ENCODE measurements around the gene MYO3B.
A peak's percentile ranks its signal among the peaks of the same experiment; 100 is the strongest.

The MYO3B gene

GRCh38 chr2:170291474-170291873, 113.5 kb downstream of the MYO3B start:
- TF ChIP-seq ZNF585B (tag by site-specific recombination; IDR thresholded peaks at IDR 0.05) = no peak
- TF ChIP-seq SETDB1 (IDR thresholded peaks at IDR 0.05; ENCODE audit: insufficient read length, low read length) = peak; percentile 98
- Histone ChIP-seq H3K36me3 (ENCODE audit: control insufficient read depth in 2 of 2, insufficient read depth in 1 of 2, low read length in 2 of 2) (no peaks in the 10 kb centered on the region), H3K4me1 (ENCODE audit: control insufficient read depth, insufficient read depth, low read length) (no peaks in the 10 kb centered on the region), H3K9me3 (ENCODE audit: control insufficient read depth, insufficient read depth, low read depth, low read length) (no peaks in the 10 kb centered on the region), H3K27ac (ENCODE audit: extremely low read depth, low read depth, low read length) (no peak overlapping the region), H3K4me3 (ENCODE audit: low read depth, low read length) (no peak overlapping the region)
- POLR2A ChIA-PET = interaction anchor here (0.6 kb wide), 1 partner anchor 678 kb away, joined by 3 read pairs; no protein-coding TSS in a partner anchor
- CTCF ChIA-PET = no interaction called here

DNA sequence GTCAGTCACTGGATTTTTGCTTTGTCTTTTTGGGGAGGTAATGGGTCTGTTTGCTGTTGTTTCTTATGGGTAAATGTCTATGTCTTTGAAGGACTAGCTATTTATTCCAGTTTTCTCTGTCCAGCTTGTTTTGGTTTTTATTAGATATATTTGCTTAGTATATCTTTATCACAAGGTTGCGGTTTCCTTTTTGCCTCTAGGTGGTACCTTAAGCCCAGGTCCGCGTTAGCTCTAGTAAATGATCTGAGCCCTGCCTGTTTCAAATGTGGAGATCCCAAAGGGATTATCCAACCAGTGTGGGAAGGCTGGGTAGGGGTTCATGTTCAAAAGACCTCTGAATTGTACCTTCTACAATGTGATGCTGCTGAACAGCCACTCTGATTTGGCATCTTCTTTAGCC, 114.5 kb downstream of the MYO3B start:
- H3K9me3 ChIP-seq (ENCODE audit: control insufficient read depth, insufficient read depth, low read depth, low read length) = no peaks in the 10 kb centered on the region
- H3K4me3 ChIP-seq (ENCODE audit: low read depth, low read length) = no peak overlapping the region
- no peak overlapping the region for H3K27ac ChIP-seq (ENCODE audit: extremely low read depth, low read depth, low read length)
- CTCF ChIA-PET = no interaction called here
- no peaks in the 10 kb centered on the region for H3K36me3 ChIP-seq (ENCODE audit: control insufficient read depth in 2 of 2, insufficient read depth in 1 of 2, low read length in 2 of 2)
- POLR2A ChIA-PET = no interaction called here
- no peaks in the 10 kb centered on the region for H3K4me1 ChIP-seq (ENCODE audit: control insufficient read depth, insufficient read depth, low read length)
- TF ChIP-seq, protein P1, sequence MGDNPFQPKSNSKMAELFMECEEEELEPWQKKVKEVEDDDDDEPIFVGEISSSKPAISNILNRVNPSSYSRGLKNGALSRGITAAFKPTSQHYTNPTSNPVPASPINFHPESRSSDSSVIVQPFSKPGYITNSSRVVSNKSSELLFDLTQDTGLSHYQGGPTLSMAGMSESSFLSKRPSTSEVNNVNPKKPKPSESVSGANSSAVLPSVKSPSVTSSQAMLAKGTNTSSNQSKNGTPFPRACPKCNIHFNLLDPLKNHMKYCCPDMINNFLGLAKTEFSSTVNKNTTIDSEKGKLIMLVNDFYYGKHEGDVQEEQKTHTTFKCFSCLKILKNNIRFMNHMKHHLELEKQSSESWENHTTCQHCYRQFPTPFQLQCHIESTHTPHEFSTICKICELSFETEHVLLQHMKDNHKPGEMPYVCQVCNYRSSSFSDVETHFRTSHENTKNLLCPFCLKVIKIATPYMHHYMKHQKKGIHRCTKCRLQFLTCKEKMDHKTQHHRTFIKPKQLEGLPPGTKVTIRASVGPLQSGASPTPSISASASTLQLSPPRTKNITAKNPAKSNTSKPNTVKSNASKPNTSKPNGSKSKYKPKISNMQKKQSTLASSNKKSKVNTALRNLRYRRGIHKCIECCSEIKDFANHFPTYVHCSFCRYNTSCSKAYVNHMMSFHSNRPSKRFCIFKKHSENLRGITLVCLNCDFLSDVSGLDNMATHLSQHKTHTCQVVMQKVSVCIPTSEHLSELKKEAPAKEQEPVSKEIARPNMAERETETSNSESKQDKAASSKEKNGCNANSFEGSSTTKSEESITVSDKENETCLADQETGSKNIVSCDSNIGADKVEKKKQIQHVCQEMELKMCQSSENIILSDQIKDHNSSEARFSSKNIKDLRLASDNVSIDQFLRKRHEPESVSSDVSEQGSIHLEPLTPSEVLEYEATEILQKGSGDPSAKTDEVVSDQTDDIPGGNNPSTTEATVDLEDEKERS (tag by site-specific recombination; IDR thresholded peaks at IDR 0.05) = no peak
- TF ChIP-seq ZNF311 (tag by site-specific recombination; IDR thresholded peaks at IDR 0.05; ENCODE audit: borderline replicate concordance) = no peak
- no peak for TF ChIP-seq RBAK (tag by site-specific recombination; IDR thresholded peaks at IDR 0.05)
- TF ChIP-seq ZNF518A (tag by site-specific recombination; conservative IDR thresholded peaks at IDR 0.05; ENCODE audit: low read depth) = no peak
- no peak for TF ChIP-seq ZNF366 (tag by site-specific recombination; conservative IDR thresholded peaks at IDR 0.05)
- no peak for TF ChIP-seq ZNF747 (tag by site-specific recombination; IDR thresholded peaks at IDR 0.05)
- TF ChIP-seq PBX3 (CRISPR knock-in tag; IDR thresholded peaks at IDR 0.05) = no peak
- no peak for TF ChIP-seq ZNF155 (tag by site-specific recombination; IDR thresholded peaks at IDR 0.05)
- no peak for TF ChIP-seq ZNF274 (IDR thresholded peaks at IDR 0.05; ENCODE audit: low read length)
- TF ChIP-seq ZNF274 (tag by site-specific recombination; IDR thresholded peaks at IDR 0.05; ENCODE audit: borderline replicate concordance) = no peak
- TF ChIP-seq ZNF660 (tag by site-specific recombination; IDR thresholded peaks at IDR 0.05) = no peak
- TF ChIP-seq ZNF521 (tag by site-specific recombination; IDR thresholded peaks at IDR 0.05) = no peak
- no peak for TF ChIP-seq ZNF37A (tag by site-specific recombination; IDR thresholded peaks at IDR 0.05)
- no peak for TF ChIP-seq ZNF776 (tag by site-specific recombination; IDR thresholded peaks at IDR 0.05; ENCODE audit: borderline replicate concordance)
- no peak for TF ChIP-seq ATF2 (tag by site-specific recombination; IDR thresholded peaks at IDR 0.05; ENCODE audit: low read depth)
- no peak for TF ChIP-seq GLIS1 (tag by site-specific recombination; IDR thresholded peaks at IDR 0.05)
- TF ChIP-seq ZNF624 (tag by site-specific recombination; IDR thresholded peaks at IDR 0.05) = no peak

All from HEK293 (cell line).